ENCODE measurements around the gene PRKRIP1.
"Not testable (repeated sequence)": the region's sequence is repeated elsewhere in the genome, so short reads cannot be mapped to it uniquely, and the experiment has no call there.

PRKRIP1 gene

GRCh38 chr7:102473271-102473991 is 77.3 kb downstream of the PRKRIP1 start:
- no peak for TF ChIP-seq CTCF (IDR thresholded peaks at IDR 0.05; ENCODE audit: low read depth, low read length)
- DNase-seq (ENCODE audit: extremely low read depth, low read depth) = no peak

DNA sequence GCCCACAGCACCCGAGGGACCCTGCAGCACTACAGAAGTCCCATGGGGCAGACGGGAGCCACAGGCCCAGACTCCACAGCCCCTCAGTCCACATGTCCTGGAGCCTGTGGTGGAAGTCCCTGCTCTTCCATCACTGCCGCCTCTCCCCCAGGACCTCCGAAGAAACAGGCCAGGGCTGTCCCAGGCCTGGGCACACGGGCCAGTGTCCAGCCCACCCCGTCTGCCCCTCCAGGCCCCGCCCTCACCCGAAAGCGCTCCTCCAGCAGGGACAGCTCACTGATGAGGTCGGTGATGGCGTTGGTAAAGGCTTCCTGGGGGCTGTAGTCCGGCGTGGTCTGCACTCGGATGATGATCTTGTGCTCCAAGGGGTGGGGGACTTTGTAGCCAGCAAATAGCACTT is 78.0 kb downstream of the PRKRIP1 start:
- not testable (repeated sequence) for DNase-seq (ENCODE audit: extremely low read depth, low read depth)

DNA sequence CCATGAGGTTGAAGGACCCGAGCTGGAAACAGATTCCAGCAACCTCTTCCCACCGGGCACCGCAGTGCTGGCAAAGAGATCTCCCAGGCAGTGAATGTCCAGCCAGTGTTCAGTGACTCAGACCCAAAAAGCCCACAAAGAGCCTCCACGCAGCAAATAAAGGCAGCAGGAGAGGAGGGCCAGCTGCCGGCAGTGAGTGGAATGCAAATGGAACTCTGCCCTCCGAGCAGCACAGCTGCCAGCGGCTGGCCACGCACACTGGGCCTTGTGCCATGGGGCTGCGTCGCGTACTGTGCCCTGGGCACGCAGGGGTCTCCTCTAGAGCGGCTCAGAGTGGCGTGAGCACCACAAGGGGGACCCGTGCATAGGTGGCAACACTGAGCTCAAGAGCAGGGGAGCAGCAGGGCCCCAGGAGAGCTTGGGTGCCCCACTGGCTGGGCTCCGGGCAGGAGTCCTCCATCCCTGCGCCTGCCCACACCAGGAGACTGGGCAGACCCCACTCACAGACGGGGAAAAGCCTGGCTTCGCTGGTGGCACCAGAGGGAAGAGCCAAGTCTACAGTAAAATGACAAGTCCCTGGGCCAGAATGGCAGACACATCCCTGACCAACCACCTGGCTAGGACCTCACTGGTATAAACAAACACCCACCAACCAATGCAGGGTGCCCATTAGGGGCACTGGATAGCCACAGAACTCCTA is 78.7 kb downstream of the PRKRIP1 start:
- not testable (repeated sequence) for DNase-seq (ENCODE audit: extremely low read depth, low read depth)

Measured in AG09319 (cell line).